NCI-H526 treated with DMSO at 0.1 percent for 48 hours (cell line): ENCODE measurements around the gene FADS2.
"Not testable (repeated sequence)": the region's sequence is repeated elsewhere in the genome, so short reads cannot be mapped to it uniquely, and the experiment has no call there.

Experiments used
- DNase-seq: peaks from one replicate; lab custom pipeline; 2025; lab: John Stamatoyannopoulos, UW

Gene FADS2

DNA sequence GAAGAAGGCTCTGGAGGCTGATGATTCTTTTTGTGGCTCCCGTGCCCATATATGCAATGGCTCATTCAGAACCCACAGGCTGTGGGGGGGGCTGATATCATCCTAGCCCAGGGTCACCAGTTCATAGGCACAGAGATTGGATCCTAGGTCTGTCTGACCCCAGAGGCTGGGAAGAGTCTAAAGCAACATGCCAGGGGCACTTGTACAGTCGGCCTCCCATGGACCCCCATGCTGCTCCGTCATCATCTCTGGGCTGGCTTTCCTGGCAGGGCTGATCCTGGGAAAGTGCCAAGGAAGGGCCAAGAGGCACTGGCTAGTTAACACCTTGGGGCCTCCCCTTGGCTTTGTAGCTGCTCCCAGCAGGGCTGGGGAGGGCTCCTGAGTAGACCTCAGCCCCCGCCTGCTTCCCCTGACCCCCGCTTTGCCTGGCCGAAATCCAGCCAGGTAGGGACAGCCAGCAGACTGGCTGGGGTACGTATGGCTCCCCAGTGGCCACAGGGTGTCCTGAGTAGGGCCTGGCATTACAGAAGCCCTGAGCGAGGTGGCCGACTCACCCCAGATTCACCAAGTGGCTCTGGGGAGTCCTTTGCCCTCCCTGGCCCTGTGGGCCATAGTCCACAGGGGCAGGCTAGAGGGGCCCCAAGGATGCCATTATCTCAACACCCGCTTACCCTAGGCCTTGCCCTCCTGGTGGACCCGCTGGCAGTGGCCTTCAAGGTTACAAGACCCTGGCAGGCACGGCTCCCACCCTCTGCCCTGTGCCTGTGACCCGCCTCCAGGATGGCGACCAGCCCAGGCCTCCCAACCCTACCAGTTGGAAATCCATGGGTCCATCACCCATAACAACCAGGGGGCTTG lies 40.7 kb downstream of the FADS2 start:
- DNase-seq = no peak

- DNase-seq = no peak
Measured at GRCh38 chr11:61869429-61869707, 41.3 kb downstream of the FADS2 start.

DNA sequence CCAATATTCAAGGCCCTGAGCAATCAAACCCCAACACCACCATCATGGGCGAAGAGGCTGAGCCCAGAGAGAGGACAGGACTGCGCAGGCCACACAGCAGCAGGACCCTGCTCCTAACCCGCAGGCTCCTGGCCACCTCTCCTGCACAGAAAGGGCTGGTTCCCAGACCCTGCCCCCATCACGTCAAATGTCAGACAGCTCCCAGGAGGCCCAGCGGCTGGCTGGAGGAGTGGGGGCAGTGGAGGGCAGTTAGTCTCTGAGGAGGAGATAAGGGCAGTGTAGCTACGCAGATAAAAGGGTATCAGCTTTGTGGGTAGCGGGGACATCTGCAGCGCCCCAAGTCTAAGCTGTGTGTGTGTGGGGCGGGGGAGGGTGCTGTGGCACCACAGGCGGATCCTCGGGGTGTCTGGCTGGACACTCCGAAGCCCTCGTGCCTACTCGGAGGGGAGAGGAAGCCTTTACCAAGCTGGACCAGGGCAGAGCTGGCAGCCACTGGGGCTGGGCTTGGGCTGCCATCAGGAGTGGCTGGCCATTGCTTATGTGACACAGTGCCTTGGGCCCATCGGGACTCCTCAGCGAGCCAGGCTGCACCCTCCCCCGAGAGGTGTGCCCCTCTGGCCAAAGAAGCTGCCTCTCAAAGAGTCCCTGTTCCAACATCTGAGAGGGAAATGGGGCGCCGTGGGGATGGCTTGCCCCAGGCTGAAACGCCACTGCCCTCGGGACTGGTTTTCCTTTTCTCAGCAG lies 41.8 kb downstream of the FADS2 start:
- no peak for DNase-seq

DNA sequence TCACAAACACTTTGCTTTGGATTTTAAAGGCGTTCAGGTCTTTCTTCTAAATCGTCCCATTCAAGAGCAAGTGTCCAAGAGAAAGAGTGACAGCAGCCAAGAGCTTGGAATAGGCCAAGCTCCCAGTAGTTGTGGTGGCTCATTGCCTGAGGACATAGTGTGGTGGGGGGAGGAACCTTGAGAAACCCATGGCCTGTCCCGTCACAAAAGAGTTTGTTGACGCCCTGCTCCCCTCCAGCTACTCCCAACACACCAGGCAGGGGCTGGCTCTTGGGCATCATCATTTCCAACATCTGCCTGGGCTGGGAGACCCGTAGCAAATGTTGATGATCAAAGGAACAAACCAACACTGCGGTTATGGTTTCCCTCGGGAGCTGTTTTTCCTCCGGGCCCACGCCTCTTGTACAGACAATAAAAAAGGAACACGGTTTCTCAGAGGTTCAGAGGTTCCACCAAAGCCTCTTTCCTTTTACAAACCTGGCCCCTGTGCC lies 42.5 kb downstream of the FADS2 start:
- peak; percentile 77 for DNase-seq

DNA sequence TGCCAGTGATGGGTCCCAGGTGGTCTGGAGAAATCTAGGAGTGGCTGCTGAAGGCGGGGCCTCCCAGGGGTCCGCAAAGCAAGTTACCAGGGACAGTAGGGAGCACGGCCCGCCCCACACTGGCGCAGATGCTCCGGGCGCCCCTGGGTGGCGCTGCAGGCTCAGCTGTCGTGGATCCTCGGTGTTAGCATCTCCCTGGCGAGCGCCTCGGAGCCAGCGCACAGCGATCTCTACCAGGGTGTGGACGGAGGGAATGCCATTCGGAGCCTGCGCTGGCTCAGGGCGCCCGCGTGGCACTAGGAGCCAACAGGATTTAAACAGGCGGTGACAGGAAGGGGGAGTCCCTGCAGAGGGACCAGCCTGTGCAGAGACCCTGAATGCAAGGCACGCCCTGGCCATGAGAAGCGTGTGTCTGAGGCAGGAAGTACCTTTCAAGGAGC lies 43.1 kb downstream of the FADS2 start:
- peak; percentile 90 for DNase-seq

GRCh38 chr11:61872935-61873565 lies 45.0 kb downstream of the FADS2 start:
- no peak for DNase-seq

GRCh38 chr11:61873588-61874376 lies 45.7 kb downstream of the FADS2 start:
- no peak for DNase-seq

DNA sequence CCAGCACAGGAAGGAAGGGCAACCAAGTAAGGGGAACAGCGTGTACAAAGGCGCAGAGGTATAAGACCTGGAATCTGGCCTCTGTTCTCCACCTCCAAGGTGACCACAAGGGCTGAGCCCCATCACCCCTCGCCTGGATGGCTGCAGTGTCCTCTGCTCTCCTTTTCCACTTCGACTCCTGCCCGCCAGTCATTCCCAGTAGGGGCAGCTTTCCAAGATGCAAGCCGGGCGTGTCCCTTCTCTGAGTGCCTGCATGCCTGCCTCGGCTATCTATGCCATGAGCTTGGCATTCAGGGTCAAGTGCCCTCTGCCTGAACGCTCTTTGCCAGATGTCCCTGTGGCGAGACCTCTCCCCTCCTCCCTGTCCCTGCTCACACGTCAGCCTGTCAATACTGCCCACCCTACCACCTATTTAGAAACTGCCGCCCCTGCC lies 46.3 kb downstream of the FADS2 start:
- no peak for DNase-seq

DNA sequence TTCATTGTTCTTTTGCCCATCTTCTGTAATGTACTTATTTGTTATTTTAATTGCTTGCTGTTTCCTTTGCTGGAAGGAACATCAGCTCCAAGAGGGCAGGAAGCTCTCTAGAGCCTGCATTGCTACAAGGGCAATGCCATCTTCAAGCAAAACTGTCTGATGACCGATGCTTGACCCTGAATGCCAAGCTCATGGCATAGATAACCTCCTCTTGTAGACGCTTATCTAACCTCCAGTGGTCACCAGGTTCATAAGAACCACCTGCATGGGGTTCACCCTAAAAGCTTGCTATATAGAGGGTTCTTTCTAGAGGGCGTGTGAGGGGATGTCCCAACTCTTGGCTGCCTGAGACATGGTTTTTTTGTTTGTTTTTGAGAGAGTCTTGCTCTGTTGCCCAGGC lies 46.8 kb downstream of the FADS2 start:
- no peak for DNase-seq

- no peak for DNase-seq
Measured at GRCh38 chr11:61875698-61876097, 47.6 kb downstream of the FADS2 start.

DNA sequence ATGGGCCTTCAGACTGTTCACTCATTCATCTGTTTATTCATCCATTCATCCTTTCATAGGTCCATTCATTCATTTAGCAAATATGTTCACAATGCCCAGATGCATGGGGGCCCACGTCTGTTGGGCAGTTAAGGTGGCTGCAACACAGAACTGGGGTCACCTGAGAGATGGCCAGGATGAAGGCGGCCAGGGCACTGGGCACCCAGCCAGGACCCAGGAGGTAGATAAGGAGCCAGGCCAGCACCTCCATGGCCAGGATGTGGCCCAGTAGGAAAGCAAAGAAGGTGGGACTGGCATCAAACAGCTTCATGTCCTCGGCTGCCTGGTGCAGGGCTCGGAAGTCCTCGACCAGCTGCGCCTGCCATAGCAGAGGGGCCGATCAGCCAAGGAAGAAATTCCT lies 51.1 kb downstream of the FADS2 start:
- no peak for DNase-seq

DNA sequence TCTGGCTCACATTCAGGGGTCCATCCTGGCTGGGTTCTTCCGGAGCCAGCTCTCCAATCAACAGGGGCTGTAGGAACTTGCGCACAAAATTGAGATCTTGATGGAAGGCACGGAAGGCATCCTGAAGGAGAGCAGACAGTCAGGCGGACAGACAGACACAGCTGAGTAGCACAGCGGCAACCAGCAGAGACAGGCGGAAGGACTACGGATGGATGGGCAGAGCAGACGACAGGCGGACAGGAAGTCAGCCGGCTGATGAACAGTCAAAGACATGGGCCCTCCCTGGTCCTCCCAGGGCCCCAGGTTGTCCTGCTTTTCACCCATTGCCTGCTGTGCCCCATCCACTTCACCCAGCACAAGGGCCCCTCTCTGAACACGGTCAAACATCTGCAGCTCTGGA lies 51.9 kb downstream of the FADS2 start:
- DNase-seq = peak; percentile 53

DNA sequence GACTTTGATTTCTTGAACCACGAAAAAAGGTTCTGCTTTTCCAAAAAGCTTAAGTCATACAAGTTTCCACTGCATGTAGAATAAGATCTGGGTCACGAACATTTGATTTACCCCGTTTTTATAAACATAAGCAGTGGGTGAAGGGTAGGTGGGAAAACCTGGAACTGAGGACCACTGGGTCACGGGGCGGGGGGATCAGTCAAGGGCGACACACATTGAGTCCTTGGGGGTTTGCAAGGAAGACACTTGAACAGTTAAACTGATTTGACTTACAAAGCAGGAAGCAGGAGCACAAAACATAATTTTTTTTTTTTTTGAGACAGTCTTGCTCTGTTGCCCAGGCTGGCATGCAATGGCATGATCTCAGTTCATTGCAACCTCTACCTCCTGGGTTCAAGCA lies 52.4 kb downstream of the FADS2 start:
- DNase-seq = peak; percentile 70

DNA sequence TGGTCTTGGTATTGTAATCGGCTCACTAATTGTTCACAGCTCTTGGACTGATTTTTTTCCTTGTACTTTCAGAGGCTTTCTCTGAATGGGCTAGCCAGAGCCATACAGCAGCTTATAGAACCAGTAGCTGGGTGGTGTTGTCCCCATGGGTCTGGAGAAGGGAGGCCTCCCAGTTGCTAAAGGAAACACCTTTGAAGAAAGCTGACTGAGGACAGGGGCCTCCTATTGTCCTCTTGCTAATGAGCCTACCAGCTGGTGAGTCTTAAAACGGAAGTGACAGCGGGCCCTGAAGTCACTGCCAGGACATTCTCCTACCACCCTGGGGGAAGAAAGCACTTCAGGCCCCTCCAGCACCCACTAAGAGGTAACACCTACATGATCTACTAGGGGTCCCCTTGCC lies 53.3 kb downstream of the FADS2 start:
- no peak for DNase-seq

DNA sequence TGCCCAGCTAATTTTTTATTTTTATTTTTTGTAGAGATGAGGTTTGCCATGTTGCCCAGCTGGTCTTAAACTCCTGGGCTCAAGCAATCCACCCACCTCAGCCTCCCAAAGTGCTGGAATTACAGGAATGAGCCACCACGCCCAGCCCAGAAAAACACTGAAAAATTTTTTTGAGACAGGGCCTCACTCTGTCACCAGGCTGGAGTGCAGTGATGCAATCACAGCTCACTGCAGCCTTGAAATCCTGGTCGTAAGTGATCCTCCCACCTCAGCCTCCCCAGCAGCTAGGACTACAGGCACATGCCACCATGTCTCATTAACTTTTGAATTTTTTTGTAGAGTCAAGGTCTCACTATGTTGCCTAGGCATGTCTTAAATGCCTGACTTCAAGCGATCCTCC lies 54.2 kb downstream of the FADS2 start:
- not testable (repeated sequence) for DNase-seq

- no peak for DNase-seq
Measured at GRCh38 chr11:61882879-61883278, 54.8 kb downstream of the FADS2 start.

DNA sequence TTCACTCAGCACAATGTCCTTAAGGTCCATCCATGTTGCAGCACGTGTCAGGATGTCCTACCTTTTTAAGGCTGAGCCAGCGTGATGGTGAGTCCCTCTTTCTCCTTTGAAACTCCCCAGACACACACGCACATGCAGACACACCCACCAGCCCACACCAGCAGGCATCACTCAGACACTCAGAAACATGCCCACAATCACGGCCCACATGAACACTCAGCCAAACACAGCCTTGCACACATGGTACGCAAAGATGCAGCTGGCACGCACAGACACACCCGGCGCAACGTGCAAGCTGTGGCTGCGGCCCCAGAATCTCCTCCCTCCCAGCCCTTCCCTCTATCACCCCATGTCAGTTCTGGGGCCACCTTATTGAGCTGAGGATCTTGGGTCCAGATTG lies 55.2 kb downstream of the FADS2 start:
- DNase-seq = no peak

DNA sequence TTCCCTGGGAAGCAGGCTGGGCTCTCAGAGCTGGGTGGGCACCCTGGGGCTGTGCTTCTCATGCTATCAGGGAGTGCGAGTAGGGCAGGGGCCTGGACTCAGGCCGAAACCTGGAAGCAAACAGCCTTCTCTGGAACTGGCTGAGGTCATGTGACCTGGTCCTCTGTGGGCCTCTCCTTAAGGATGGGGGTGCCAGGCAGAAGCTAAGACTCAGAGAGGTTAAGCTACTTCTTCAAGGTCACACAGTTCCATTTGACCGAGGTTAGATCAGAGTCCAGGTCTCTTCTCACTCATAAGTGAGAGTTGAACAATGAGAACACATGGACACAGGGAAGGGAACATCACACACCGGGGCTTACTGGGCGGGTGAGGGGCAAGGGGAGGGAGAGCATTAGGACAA lies 55.8 kb downstream of the FADS2 start:
- DNase-seq = no peak

DNA sequence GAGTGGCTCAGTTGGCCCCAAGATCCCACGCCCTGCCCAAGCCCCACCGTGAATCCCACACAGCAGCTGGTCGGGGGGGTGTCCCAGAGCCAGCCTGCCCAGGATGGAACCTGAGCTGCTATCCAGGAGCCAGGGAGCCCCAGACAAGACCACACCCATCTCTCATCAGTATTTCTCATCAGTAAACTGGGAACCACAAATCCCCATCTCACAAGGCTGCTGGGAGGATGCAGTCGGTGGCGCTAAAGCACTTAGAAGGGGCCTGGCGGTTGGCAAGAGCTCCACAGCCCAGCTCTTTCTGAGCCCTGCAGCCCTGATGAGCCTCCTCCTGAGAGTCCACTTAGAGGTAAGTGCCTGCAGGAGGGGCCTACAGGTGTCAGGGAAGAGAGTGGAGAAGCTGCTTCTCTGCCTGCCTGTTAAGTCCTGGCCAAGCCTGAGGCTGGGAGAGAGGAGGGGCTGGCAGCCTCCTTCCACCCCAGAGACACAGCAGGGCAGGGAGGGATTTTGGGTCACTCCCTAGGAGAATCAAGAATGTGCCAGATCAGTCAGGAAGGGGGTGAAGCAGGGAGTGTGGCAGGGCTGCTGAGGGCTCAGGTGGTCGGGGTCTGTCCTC lies 57.2 kb downstream of the FADS2 start:
- DNase-seq = no peak

- DNase-seq = no peak
Measured at GRCh38 chr11:61885784-61886580, 57.9 kb downstream of the FADS2 start.

- DNase-seq = no peak
Measured at GRCh38 chr11:61886643-61887042, 58.5 kb downstream of the FADS2 start.
